ENCODE measurements around the gene SOX6.

Gene SOX6

GRCh38 chr11:16364254-16364653 lies 7.9 kb upstream of the SOX6 start:
- DNase-seq (ENCODE audit: low read depth in 2 of 2): no peak

DNA sequence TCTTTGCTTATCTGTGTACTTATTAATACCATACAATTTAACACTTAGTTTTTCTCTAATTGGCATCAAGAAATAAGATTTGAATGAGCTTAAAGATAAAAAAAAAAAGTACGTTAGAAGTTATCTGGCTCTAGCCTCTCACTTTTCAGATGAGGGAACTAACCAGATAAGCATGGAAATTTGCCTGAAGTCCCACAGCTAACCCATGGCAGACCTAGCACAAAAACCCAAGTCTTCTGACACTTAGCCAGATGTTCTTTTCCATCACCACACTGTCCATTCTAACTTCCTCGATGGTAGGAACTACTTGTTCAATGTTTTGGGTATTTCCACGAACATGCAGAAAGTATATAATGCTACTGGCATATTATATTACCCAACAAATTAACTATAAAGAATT lies 7.4 kb upstream of the SOX6 start:
- DNase-seq (ENCODE audit: low read depth in 2 of 2): no peak

DNA sequence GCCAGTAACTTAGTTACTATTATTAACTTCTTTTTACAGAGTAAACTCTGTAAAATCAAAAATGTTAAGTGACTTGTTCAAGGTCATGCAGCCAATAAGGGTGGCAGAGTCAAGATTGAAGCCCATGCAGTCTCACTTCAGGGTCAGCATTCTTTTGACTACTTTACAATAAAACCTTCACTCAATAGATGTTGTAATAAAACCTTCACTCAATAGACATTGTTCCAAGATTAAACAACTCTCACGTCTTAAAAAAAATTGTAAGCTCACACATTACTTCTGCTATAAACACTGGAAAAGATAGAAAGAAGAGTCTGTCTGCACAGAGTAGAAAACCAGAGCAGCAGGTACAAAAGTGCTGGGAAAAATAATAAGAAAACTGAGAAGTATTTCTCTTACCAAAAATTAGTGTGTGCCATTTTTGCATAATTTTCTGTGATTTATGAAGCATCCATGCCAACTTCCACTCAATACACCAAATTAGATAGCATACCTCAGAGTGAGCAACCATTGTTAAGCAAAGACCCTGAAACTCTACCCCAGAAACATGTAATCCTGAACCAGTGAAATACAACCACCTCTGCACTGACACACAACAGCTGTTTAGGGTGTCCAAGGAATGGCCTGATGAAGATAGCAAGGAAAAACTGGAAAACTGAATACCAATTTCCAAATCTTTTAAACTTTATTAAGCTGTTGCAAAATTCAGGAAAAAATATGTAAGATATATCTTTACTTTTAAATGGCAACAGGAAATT lies 4.9 kb upstream of the SOX6 start:
- DNase-seq (ENCODE audit: low read depth in 2 of 2): no peak

DNA sequence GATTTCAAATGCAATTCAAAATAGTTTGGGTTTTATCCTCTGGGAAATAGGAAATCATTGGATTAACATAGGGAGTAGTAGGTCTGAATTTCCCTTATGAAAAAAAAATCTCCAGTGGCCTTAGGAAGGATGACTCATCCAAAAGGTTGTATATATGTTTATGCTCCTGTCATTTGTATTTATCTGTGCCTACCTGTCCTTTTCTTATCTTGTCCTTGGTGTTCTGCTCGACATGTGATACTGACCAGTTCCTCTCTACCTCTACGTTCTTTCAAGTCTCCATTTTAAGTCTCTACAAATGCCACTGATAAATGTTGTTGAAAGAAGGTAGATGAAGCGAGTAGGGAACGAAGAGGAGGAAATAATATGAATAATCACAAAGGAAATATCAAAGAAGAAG lies 3.0 kb upstream of the SOX6 start:
- DNase-seq (ENCODE audit: low read depth in 2 of 2): no peak

DNA sequence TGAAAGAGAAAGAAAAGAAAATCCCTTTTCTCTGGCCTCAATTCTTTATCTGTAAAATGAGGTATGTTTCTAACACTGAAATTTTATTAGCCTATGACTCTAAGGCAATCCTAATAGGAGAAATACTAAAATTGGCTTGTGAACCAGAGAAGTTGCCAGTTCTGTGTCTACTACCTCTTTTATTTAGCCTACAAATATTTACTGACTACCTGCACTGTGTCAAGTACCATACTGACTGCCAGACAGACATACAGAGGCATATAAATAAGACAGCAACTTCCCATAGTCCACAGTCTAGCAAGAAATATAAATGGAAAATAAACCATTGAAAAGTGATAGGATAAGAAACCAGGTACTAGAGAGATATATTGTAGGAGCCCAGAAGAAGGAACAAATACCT lies 2.4 kb upstream of the SOX6 start:
- DNase-seq (ENCODE audit: low read depth in 2 of 2): no peak

DNA sequence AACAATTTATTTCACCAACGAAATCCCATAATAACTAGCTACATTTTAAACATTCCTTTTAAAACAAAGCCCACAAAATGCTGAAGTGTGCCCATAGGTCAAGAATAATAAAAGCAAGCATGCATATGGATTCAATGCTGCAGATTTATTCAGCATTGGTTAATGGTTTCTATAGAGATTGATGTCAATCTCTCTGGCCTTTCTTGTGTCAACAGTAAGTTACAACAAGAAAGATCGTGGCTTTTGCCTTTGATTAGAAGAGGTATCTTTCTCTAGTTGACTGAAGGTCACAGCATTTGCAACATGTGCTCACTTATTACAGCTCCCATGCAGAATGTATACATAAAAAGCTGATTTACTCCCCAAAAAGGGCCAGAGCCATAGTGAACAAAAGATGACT lies 1.4 kb upstream of the SOX6 start:
- DNase-seq (ENCODE audit: low read depth in 2 of 2): no peak

DNA sequence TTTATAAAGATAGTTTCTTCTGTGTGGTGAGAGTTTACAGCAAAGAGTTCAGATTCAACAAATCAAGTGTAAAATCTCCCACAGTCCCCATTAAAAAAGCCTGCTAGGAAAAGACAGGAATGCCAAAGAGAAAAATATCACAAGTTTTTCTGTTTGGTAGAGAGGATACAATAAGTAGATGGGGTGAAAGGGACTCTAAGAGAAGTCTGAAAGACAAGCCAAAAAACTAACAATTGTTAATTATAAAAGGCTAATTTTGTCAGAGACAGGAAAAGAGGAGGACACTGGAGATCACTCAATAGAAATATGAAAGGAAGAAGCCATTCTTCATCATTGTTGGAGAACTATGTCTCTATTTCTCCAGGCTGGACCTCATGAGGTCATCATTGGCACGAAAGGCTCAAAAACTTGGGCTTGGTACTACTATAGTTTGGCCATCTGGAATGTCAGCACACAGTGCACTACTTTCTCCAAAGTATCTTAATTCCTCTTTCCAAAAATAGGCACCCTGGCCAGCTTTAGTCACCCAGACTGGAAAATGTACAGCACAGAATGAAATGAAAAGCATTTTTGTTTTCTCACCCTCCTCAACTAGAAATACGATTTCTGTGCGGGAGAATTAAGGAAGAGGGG lies 531 bp upstream of the SOX6 start:
- no peak for DNase-seq (ENCODE audit: low read depth in 2 of 2)

- DNase-seq (ENCODE audit: low read depth in 2 of 2): no peak
These were observed 3.6 kb downstream of the SOX6 start for GRCh38 chr11:16352707-16353106.

- no peak for DNase-seq (ENCODE audit: low read depth in 2 of 2)
These were observed 6.2 kb downstream of the SOX6 start for GRCh38 chr11:16350125-16350524.

- peak; percentile 43 to 47 for DNase-seq (ENCODE audit: low read depth in 2 of 2)
These were observed 8.2 kb downstream of the SOX6 start for GRCh38 chr11:16347928-16348685.

- peak; percentile 29 to 32 for DNase-seq (ENCODE audit: low read depth in 2 of 2)
These were observed 9.4 kb downstream of the SOX6 start for GRCh38 chr11:16346975-16347374.

DNA sequence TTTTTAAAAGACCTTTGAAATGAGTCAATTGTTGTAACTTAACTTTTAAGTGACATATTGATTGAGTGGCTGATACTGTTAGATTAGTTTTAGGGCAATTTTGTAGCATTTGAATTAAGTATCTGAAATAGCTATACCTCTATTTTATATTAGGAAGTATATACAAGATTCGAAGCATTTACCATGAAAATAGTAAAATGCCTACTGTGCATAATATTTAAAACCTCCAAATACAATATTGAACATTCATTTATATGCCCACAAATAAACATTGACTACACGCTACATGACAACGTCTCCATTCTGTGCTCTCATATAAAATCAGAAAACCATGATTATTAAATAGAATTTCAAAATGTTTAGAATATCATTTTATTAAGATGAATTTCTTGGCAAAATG lies 14.5 kb downstream of the SOX6 start:
- DNase-seq (ENCODE audit: low read depth in 2 of 2): no peak

GRCh38 chr11:16338393-16338792 lies 18.0 kb downstream of the SOX6 start:
- peak in 1 of 2 experiments; percentile 10 for DNase-seq (ENCODE audit: low read depth in 2 of 2)

- DNase-seq (ENCODE audit: low read depth in 2 of 2): no peak
These were observed 18.7 kb downstream of the SOX6 start for GRCh38 chr11:16337421-16338213.

- DNase-seq (ENCODE audit: low read depth in 2 of 2): no peak
These were observed 19.6 kb downstream of the SOX6 start for GRCh38 chr11:16336721-16337120.

DNA sequence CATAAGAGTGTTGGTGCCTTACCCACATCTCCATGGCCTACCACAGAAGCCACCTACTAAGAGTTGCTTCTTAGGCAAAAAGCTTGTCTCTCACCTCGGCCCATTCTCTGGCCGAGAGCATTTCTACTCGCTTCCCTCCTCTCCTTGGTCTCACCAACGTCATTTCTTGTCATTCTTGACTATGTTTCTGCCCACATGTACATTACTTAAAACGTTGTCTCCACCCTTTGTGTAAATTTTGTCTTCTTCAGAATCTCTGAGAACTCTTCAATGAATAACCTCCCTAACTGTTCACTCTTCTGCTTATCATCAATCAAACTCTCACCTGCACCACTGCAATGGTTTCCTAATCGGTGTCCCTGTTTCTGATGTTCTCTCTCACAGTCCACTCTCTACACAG lies 20.1 kb downstream of the SOX6 start:
- DNase-seq (ENCODE audit: low read depth in 2 of 2): no peak

DNA sequence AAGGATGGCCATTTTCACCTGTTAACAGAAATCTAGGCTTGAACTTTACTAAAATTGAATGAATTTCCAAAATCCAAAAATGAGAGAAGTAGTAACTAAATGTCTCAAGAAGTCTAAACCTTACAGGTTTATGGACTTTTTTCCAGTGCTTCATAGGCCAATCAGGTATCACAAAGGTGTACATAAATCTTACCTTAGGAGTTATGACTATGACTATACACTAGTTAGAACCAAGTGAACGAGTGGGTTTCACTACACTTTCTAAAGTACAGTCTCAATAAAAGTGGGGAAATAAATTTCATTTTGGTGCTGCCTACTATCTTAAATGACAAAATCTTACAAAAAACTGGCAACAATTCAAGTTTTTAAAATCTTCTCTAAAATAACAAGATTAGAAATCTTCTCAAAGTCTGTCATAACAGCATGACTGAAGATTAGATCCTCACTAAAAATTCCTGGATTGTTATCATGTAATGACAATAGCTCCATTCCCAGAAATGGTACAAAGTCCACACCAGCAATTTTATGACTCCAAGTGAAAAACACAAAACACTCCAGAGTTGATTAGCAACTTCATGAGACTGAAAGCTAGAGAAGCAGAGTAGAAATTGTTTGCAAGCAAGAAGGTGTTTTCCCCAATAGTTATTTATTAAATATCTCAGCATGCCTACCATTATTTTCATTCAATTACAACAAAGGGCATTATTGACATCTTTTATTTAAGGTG lies 20.9 kb downstream of the SOX6 start:
- DNase-seq (ENCODE audit: low read depth in 2 of 2): no peak

DNA sequence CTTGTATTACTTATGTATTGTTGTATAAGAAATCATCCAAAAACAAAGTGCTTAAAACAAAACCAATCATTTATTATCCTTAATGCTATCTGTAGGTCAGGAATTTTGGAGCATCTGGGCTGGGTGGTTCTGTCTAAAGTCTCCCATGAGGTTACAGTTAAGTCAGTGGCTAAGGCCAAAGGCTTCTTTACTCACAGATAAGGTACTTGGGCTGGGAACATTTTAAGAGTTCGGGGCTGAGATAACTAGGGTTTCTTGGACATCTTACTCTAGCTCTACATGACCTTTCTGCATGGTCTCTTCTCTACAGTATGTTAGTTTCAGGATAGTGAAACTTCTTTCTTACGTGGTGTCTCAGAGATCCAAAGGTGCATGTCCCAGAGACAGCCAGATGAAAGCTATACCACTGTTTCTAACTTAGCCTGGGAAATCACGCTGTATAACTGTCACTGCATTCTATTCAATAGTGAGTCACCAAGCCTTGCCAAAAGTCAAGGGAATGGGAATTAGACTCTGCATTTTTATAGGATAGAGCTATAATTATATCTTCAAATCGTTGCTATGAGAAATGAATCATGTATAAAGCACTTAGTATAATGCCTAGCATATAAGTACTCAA lies 29.6 kb downstream of the SOX6 start:
- peak; percentile 53 to 56 for DNase-seq (ENCODE audit: low read depth in 2 of 2)

- no peak for DNase-seq (ENCODE audit: low read depth in 2 of 2)
These were observed 34.2 kb downstream of the SOX6 start for GRCh38 chr11:16322190-16322589.

DNA sequence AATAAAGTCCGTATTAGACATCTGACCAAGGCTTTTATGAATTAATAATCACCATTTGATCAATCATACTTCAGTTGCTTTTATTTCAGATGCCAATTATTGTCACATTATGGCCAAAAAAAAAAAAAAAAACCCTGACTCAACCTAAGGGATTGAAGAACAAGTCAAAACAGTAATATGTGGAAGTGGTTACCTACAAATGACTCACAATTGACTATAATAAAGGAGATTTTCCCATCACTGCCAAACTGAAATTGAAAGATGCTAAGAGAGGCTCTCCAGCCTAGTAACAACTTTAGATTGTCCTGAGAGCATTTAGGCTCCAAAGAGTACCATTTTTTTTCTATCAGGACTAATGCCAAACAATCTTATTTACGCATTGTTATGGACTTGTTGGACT lies 35.2 kb downstream of the SOX6 start:
- DNase-seq (ENCODE audit: low read depth in 2 of 2): no peak

DNA sequence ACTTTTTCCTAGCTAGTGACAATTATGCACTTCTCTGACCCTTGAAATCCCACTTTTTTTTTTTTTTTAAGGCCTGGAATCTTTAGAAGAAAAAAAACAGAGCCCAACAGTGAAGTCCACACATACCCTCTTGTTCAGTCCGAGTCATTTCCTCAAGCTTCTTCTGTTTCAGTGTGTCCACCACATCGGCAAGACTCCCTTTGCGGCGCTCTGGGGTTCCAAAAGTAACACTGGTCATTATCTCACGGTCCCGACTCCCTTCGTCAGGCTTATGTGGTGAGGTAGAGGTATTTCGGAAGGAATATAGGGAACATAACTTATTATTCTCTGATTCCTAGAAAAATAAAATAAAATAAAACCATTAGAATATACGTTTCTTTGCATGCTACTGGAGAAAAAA lies 38.0 kb downstream of the SOX6 start:
- no peak for DNase-seq (ENCODE audit: low read depth in 2 of 2)

Data from fibroblast of skin of left quadriceps (primary cell).